ENCODE data around the gene RABL6.
"Not testable (repeated sequence)": the region's sequence is repeated elsewhere in the genome, so short reads cannot be mapped to it uniquely, and the experiment has no call there.

- TF ChIP-seq POLR2A, CTCF (IDR thresholded peaks at IDR 0.05): not testable (repeated sequence)
Observed at GRCh38 chr9:136869611-136870010, 61.9 kb downstream of the RABL6 start.

Data from esophagus squamous epithelium (tissue), 4 donors.